ENCODE results near the gene AMBRA1.

AMBRA1 gene

GRCh38 chr11:46391578-46392420 lies 202.0 kb downstream of the AMBRA1 start, which contains the start of gene CHRM4:
Gene CHRM4, minus strand, starts transcription at chr11:46391776. Its CDS starts 5,219 bp downstream, at chr11:46386557.
- peak; percentile 58 for DNase-seq

- no peak for DNase-seq
These were observed 202.6 kb downstream of the AMBRA1 start for GRCh38 chr11:46391186-46391577.

GRCh38 chr11:46390331-46391171 lies 203.3 kb downstream of the AMBRA1 start:
- no peak for DNase-seq

GRCh38 chr11:46389450-46390330 lies 204.1 kb downstream of the AMBRA1 start:
- peak; percentile 81 for DNase-seq

GRCh38 chr11:46388619-46389449 lies 205.0 kb downstream of the AMBRA1 start:
- DNase-seq, result no peak

- no peak for DNase-seq
These were observed 205.8 kb downstream of the AMBRA1 start for GRCh38 chr11:46387919-46388618.

GRCh38 chr11:46387456-46387855 lies 206.4 kb downstream of the AMBRA1 start:
- DNase-seq, result no peak

- DNase-seq, result no peak
These were observed 207.1 kb downstream of the AMBRA1 start for GRCh38 chr11:46386674-46387073.

GRCh38 chr11:46386005-46386578 lies 207.7 kb downstream of the AMBRA1 start:
- no peak for DNase-seq

GRCh38 chr11:46385169-46386004 lies 208.4 kb downstream of the AMBRA1 start:
- no peak for DNase-seq

GRCh38 chr11:46383974-46384701 lies 209.7 kb downstream of the AMBRA1 start:
- DNase-seq, result no peak

- no peak for DNase-seq
These were observed 210.4 kb downstream of the AMBRA1 start for GRCh38 chr11:46383404-46383758.

- DNase-seq, result no peak
These were observed 211.0 kb downstream of the AMBRA1 start for GRCh38 chr11:46382646-46383403.

GRCh38 chr11:46381819-46382645 lies 211.8 kb downstream of the AMBRA1 start:
- DNase-seq, result peak; percentile 52

- peak; percentile 37 for DNase-seq
These were observed 212.6 kb downstream of the AMBRA1 start, which contains the start of gene MDK for GRCh38 chr11:46381048-46381818. Gene MDK, plus strand, starts transcription at chr11:46381669. Its CDS starts 389 bp downstream, at chr11:46382058.

GRCh38 chr11:46380340-46381047 lies 213.3 kb downstream of the AMBRA1 start:
- peak; percentile 82 for DNase-seq

Data from stimulated activated CD4-positive, alpha-beta T cell treated with anti-CD3 and anti-CD28 coated beads, Interleukin-15, amount 100 ng/mL, for 24 hours (primary cell).